HepG2 (cell line): ENCODE measurements around the gene UBE2O. TPM values are rescaled to one million over a fixed set of nuclear protein-coding genes. Genes with fewer than 3 reads are reported as not detected.
A peak's percentile ranks its signal among the peaks of the same experiment; 100 is the strongest.

Experiments used
- ATAC-seq: fragments of 200-7000 bp; cut with Tn5 transposase; 3 replicates; pipeline ENCODE4 v1.9.1; 2020; ENCODE audit warnings: mild to moderate bottlenecking, moderate library complexity
- BruUV-seq: library from RNA; stranded (reverse); fragments of 400-500 nt; replicated peaks from 2 replicates; lab custom pipeline; 2021; lab: Mats Ljungman, UMichigan
- CTCF ChIA-PET: fragments of 300-600 bp; formaldehyde crosslinking; extraction: SDS; loops from one replicate; lab custom pipeline; 2021; ENCODE audit warnings: low total read pairs, inconsistent platforms, low intra/inter-chr PET ratio; lab: Yijun Ruan, JAX
- POLR2A ChIA-PET: fragments of 350-600 bp; sonication (Branson Sonifier 250); formaldehyde crosslinking; loops from one replicate; lab custom pipeline; 2020; ENCODE audit warnings: antibody characterized with exemption, inconsistent platforms; lab: Yijun Ruan, JAX
- DNase-seq: peaks from one replicate; pipeline ENCODE4 v3.0.0-alpha.2; 2015; ENCODE audit warnings: low spot score
- FAIRE-seq: peaks from 3 replicates; lab custom pipeline; 2011; peaks lifted over from hg19 to GRCh38; lab: Jason Lieb, UNC
- H2AFZ ChIP-seq: one replicate; pipeline ENCODE4 v1.6.1; 2011; ENCODE audit warnings: low read length, inconsistent platforms
- H3K27ac ChIP-seq: fragments of 300-600 bp; 3 replicates; pipeline ENCODE4 v1.8.0; 2011; ENCODE audit warnings: mixed run types, mild to moderate bottlenecking, mixed read lengths, low read length, inconsistent platforms; ENCODE audit not compliant: insufficient read depth; ENCODE audit errors: extremely low read length
- H3K27me3 ChIP-seq, 2 experiments: fragments of 200-600 bp in 1 of 2; 2 replicates in 1 of 2; 3 replicates in 1 of 2; pipeline versions ENCODE4 v1.6.0 to v1.8.0; 2011; ENCODE audit warnings: low read length in 2 of 2, mild to moderate bottlenecking in 2 of 2, moderate library complexity in 2 of 2, inconsistent platforms in 1 of 2; ENCODE audit not compliant: insufficient read depth in 2 of 2, control insufficient read depth in 1 of 2
- H3K36me3 ChIP-seq, 2 experiments: fragments of 200-600 bp in 1 of 2; replicated peaks in 1 of 2; 2 replicates in 1 of 2; 3 replicates in 1 of 2; pipeline versions ENCODE4 v1.5.1 to v1.8.0; 2011; ENCODE audit warnings: low read length in 2 of 2, inconsistent platforms in 1 of 2; ENCODE audit not compliant: insufficient read depth in 2 of 2, control insufficient read depth in 1 of 2
- H3K4me1 ChIP-seq: 2 replicates; pipeline ENCODE4 v1.5.1; 2012; ENCODE audit warnings: low read length, inconsistent platforms; ENCODE audit not compliant: insufficient read depth
- H3K4me2 ChIP-seq: 2 replicates; pipeline ENCODE4 v1.6.0; 2011; ENCODE audit warnings: low read depth, low read length, inconsistent platforms
- H3K4me3 ChIP-seq, 3 experiments: fragments of 200-600 bp in 1 of 3; sonication (generic), shearing (Covaris generic) in 1 of 3; replicated peaks in 1 of 3; 2 replicates each; pipeline ENCODE4 v1.5.1; 2011 to 2016; ENCODE audit warnings: low read length in 3 of 3, inconsistent platforms in 2 of 3, low read depth in 2 of 3, mild to moderate bottlenecking in 2 of 3, control low read depth in 1 of 3, mixed read lengths in 1 of 3; ENCODE audit not compliant: insufficient read depth in 1 of 3
- H3K79me2 ChIP-seq: one replicate; pipeline ENCODE4 v1.6.1; 2011; ENCODE audit warnings: low read length, inconsistent platforms; ENCODE audit not compliant: insufficient read depth
- H3K9ac ChIP-seq: 2 replicates; pipeline ENCODE4 v1.6.0; 2011; ENCODE audit warnings: mild to moderate bottlenecking, low read depth, low read length, inconsistent platforms; ENCODE audit not compliant: insufficient read depth
- H3K9me3 ChIP-seq: 2 replicates; pipeline ENCODE4 v1.5.1; 2012; ENCODE audit warnings: mild to moderate bottlenecking, low read length
- H4K20me1 ChIP-seq: 2 replicates; pipeline ENCODE4 v1.6.0; 2011; ENCODE audit warnings: inconsistent platforms, mild to moderate bottlenecking, low read length, moderate library complexity; ENCODE audit not compliant: insufficient read depth
- CBFB ChIP-seq: sonication (generic); formaldehyde crosslinking; IDR thresholded peaks from 2 replicates; pipeline ENCODE4 v1.4.0; 2020; ENCODE audit warnings: missing genetic modification reagents
- DBP ChIP-seq: sonication (generic); formaldehyde crosslinking; IDR thresholded peaks from 2 replicates; pipeline ENCODE4 v1.4.0; 2020; ENCODE audit warnings: missing genetic modification reagents; ENCODE audit errors: not compliant biosample characterization
- MAX ChIP-seq: IDR thresholded peaks from 2 replicates; pipeline ENCODE4 v1.6.1; 2012; ENCODE audit warnings: inconsistent platforms
- PAXIP1 ChIP-seq: sonication (generic); formaldehyde crosslinking; conservative IDR thresholded peaks from 2 replicates; pipeline ENCODE4 v1.4.0; 2020; ENCODE audit warnings: mild to moderate bottlenecking, missing genetic modification reagents, moderate library complexity
- POLR2A ChIP-seq, 2 experiments: IDR thresholded peaks; 2 replicates each; pipeline ENCODE4 v1.6.1; 2011; ENCODE audit warnings: low read depth in 2 of 2, low read length in 2 of 2, mild to moderate bottlenecking in 1 of 2, moderate library complexity in 1 of 2; ENCODE audit not compliant: insufficient read depth in 1 of 2
- RARA ChIP-seq: IDR thresholded peaks from 2 replicates; pipeline ENCODE4 v1.6.1; 2016; ENCODE audit warnings: missing genetic modification reagents, missing compliant biosample characterization
- SRSF4 ChIP-seq: fragments of 200-400 bp; formaldehyde crosslinking; IDR thresholded peaks from one replicate; pipeline ENCODE4 v1.6.1; 2018; ENCODE audit warnings: mild to moderate bottlenecking, low read depth, low read length, moderate library complexity; ENCODE audit not compliant: poor library complexity, severe bottlenecking
- TBP ChIP-seq: sonication (generic); formaldehyde crosslinking; IDR thresholded peaks from 2 replicates; pipeline ENCODE4 v1.5.0; 2020; ENCODE audit warnings: missing genetic modification reagents
- TMF1 ChIP-seq: sonication (generic); formaldehyde crosslinking; IDR thresholded peaks from 2 replicates; pipeline ENCODE4 v1.8.1; 2022; ENCODE audit warnings: low read depth, missing genetic modification reagents
- ZBTB33 ChIP-seq: sonication (generic); formaldehyde crosslinking; IDR thresholded peaks from 2 replicates; pipeline ENCODE4 v1.4.0; 2020; ENCODE audit warnings: missing genetic modification reagents
- ZBTB7A ChIP-seq: sonication (generic); formaldehyde crosslinking; IDR thresholded peaks from 2 replicates; pipeline ENCODE4 v1.8.0; 2022; ENCODE audit warnings: mild to moderate bottlenecking, missing genetic modification reagents
- ZC3H13 ChIP-seq: sonication (generic); formaldehyde crosslinking; IDR thresholded peaks from 2 replicates; pipeline ENCODE4 v1.8.1; 2023; ENCODE audit warnings: mild to moderate bottlenecking, missing genetic modification reagents, moderate library complexity
- ZEB1 ChIP-seq: IDR thresholded peaks from 2 replicates; pipeline ENCODE4 v1.6.1; 2012; ENCODE audit warnings: mild to moderate bottlenecking, low read depth, inconsistent platforms; ENCODE audit not compliant: insufficient replicate concordance
- ZNF10 ChIP-seq: sonication (generic); formaldehyde crosslinking; IDR thresholded peaks from 2 replicates; pipeline ENCODE4 v1.4.0; 2020; ENCODE audit warnings: mild to moderate bottlenecking, low read depth, missing genetic modification reagents, borderline replicate concordance
- ZNF282 ChIP-seq: fragments of 450-650 bp; IDR thresholded peaks from 2 replicates; pipeline ENCODE4 v1.6.1; 2018; ENCODE audit not compliant: partially characterized antibody
- ZNF530 ChIP-seq: sonication (generic); formaldehyde crosslinking; IDR thresholded peaks from 2 replicates; pipeline ENCODE4 v1.5.0; 2020; ENCODE audit warnings: low read depth, mild to moderate bottlenecking, missing genetic modification reagents
- ZNF556 ChIP-seq: sonication (generic); formaldehyde crosslinking; IDR thresholded peaks from 2 replicates; pipeline ENCODE4 v1.4.0; 2020; ENCODE audit warnings: mild to moderate bottlenecking, missing genetic modification reagents, borderline replicate concordance
- WGBS: methylation state at CpG from one replicate; pipeline ENCODE4 v1.1.6; 2017; ENCODE audit warnings: low lambda C conversion rate; 5-methylcytosine and 5-hydroxymethylcytosine counted together
- in situ Hi-C: cut with HindIII; loops from 2 replicates; pipeline ENCODE4 v1.10.0; 2017; ENCODE audit warnings: low pct_unique_long_range_greater_than_20kb; ENCODE audit not compliant: extremely low pct_ligation_motif_present
- intact Hi-C: fragments of 100-400 bp; cut with micrococcal nuclease; formaldehyde crosslinking; loops from one replicate; pipeline ENCODE4 v1.10.0; 2022; ENCODE audit not compliant: unreplicated experiment
- polyA plus RNA-seq, 8 experiments: library from polyadenylated mRNA; depleted of rRNA in 3 of 8; stranded (reverse) in 7 of 8; unstranded in 1 of 8; fragments of >200 nt; fragmentation: Illumina TruSeq in 4 of 8; extraction: Trizol in 4 of 8; gene quantifications; 2 replicates each; pipeline versions ENCODE4 v1.2.1 to v1.2.3, GENCODE V29; 2011 to 2016; ENCODE audit warnings: low read depth in 4 of 8, missing spikeins in 1 of 8, mixed read lengths in 1 of 8; ENCODE audit not compliant: insufficient read depth in 1 of 8
- total RNA-seq, 5 experiments: library from RNA; depleted of rRNA; stranded (reverse); fragments of >200 nt; fragmentation: Illumina TruSeq; extraction: Trizol; gene quantifications; 2 replicates each; pipeline ENCODE4 v1.2.3, GENCODE V29; 2016; ENCODE audit warnings: low read depth in 1 of 5

UBE2O gene
- total and polyA plus RNA-seq, 2 of the 13 experiments (the other 11 are each of a cell fraction or from before 2014, with no cell fraction given) = 21.5 to 23.5 TPM

GRCh38 chr17:76437467-76438402, 15.2 kb downstream of the UBE2O start:
- Histone ChIP-seq H3K27ac (peak overlapping the region; percentile 1), H3K9me3 (no peaks in the 10 kb centered on the region), H3K79me2 (peaks cover 92% of the 10 kb centered on the region), H2AFZ (no peak overlapping the region), H3K4me1 (peaks cover 49% of the 10 kb centered on the region), H4K20me1 (peaks cover 64% of the 10 kb centered on the region), H3K9ac (no peak overlapping the region), H3K36me3 (peaks cover 3 to 16% of the 10 kb centered on the region in 2 experiments; a peak in 4 of 5 replicates), H3K4me3 (no peak overlapping the region), H3K4me2 (peak overlapping the region; percentile 19; the same call in 1 of the 2 replicates), H3K27me3 (no peaks in the 10 kb centered on the region)
- peak; percentile 39 for ATAC-seq
- in situ Hi-C loops (no loop called here), intact Hi-C loops (no loop called here)
- ChIA-PET CTCF (no interaction called here), POLR2A (interaction anchor here (1.0 kb wide), 1 partner anchor 9 kb away, joined by 4 read pairs; no protein-coding TSS in a partner anchor)
- 72% methylated on average over 13 of the region's 13 CpGs for whole genome bisulfite sequencing
- DNase-seq = peak; percentile 40
- FAIRE-seq = peak; percentile 71
- no TSS peak for BruUV-seq
- TF ChIP-seq POLR2A (IDR thresholded peaks at IDR 0.05; ENCODE audit: insufficient read depth in 1 of 2, low read depth in 2 of 2, low read length in 2 of 2) (no peak), ZNF10 (CRISPR knock-in tag) (no peak), TMF1 (CRISPR knock-in tag) (no peak), ZEB1 (no peak), DBP (CRISPR knock-in tag) (no peak), SRSF4 (no peak), CBFB (no peak), PAXIP1 (0 out of 2 replicates have a peak, but pooled peaks have one; percentile 16), ZBTB7A (CRISPR knock-in tag) (no peak), ZBTB33 (CRISPR knock-in tag) (no peak), ZC3H13 (CRISPR knock-in tag) (no peak), RARA (CRISPR knock-in tag) (0 out of 2 replicates have a peak, but pooled peaks have one; percentile 32), TBP (CRISPR knock-in tag) (no peak), ZNF556 (CRISPR knock-in tag) (no peak), ZNF282 (no peak), MAX (peak; percentile 42; the same call in 1 of the 2 replicates), ZNF530 (CRISPR knock-in tag) (no peak)
